Mesenchymal stem cell (in vitro differentiated cells and primary cell): Measurements from ENCODE around the gene FMN1.

Experiments
- DNase-seq: peaks from one replicate; pipeline ENCODE4 v3.0.0-alpha.2; 2013
- H2AFZ ChIP-seq: one replicate; pipeline ENCODE4 v1.6.1; 2013; ENCODE audit warnings: low read depth, mild to moderate bottlenecking, control low read depth, inconsistent platforms, low read length, moderate library complexity
- H2AK5ac ChIP-seq: 2 replicates; pipeline ENCODE4 v1.6.1; 2013; ENCODE audit warnings: low read length, moderate library complexity, mild to moderate bottlenecking, inconsistent platforms; ENCODE audit not compliant: severe bottlenecking
- H2BK120ac ChIP-seq: one replicate; pipeline ENCODE4 v1.6.1; 2013; ENCODE audit warnings: low read depth, mild to moderate bottlenecking, inconsistent platforms, low read length, moderate library complexity
- H2BK12ac ChIP-seq, 2 experiments: one replicate each; pipeline ENCODE4 v1.6.1; 2013; ENCODE audit warnings: inconsistent platforms in 2 of 2, low read length in 2 of 2, mild to moderate bottlenecking in 2 of 2, moderate library complexity in 2 of 2, control low read depth in 1 of 2
- H2BK15ac ChIP-seq: one replicate; pipeline ENCODE4 v1.6.1; 2013; ENCODE audit warnings: mild to moderate bottlenecking, low read depth, inconsistent platforms; ENCODE audit not compliant: poor library complexity, severe bottlenecking
- H2BK5ac ChIP-seq: 2 replicates; pipeline ENCODE4 v1.6.1; 2013; ENCODE audit warnings: low read depth, mild to moderate bottlenecking, low read length, control low read depth, inconsistent platforms; ENCODE audit not compliant: poor library complexity, severe bottlenecking
- H3K14ac ChIP-seq, 2 experiments: one replicate each; pipeline ENCODE4 v1.6.1; 2013; ENCODE audit warnings: inconsistent platforms in 2 of 2, low read length in 2 of 2, control low read depth in 1 of 2, mild to moderate bottlenecking in 1 of 2, moderate library complexity in 1 of 2
- H3K18ac ChIP-seq, 2 experiments: one replicate each; pipeline ENCODE4 v1.6.1; 2013; ENCODE audit warnings: inconsistent platforms in 2 of 2, low read length in 2 of 2, control low read depth in 1 of 2, low read depth in 1 of 2, mild to moderate bottlenecking in 1 of 2
- H3K23ac ChIP-seq, 2 experiments: one replicate each; pipeline ENCODE4 v1.6.1; 2013; ENCODE audit warnings: inconsistent platforms in 2 of 2, low read length in 2 of 2, mild to moderate bottlenecking in 2 of 2, moderate library complexity in 2 of 2, control low read depth in 1 of 2
- H3K27ac ChIP-seq: 2 replicates; pipeline ENCODE4 v1.5.1; 2013; ENCODE audit warnings: mild to moderate bottlenecking, moderate library complexity, low read length, control low read depth, inconsistent platforms; ENCODE audit not compliant: poor library complexity, severe bottlenecking
- H3K27me3 ChIP-seq, 2 experiments: 2 replicates each; pipeline versions ENCODE4 v1.6.1 to v1.7.0; 2013; ENCODE audit warnings: low read length in 2 of 2, mild to moderate bottlenecking in 2 of 2, moderate library complexity in 2 of 2, control low read depth in 1 of 2, inconsistent platforms in 1 of 2; ENCODE audit not compliant: control insufficient read depth in 1 of 2, insufficient read depth in 1 of 2
- H3K36me3 ChIP-seq, 2 experiments: 2 replicates each; pipeline versions ENCODE4 v1.6.1 to v1.7.0; 2013; ENCODE audit warnings: low read length in 2 of 2, control low read depth in 1 of 2, inconsistent platforms in 1 of 2, low read depth in 1 of 2, mild to moderate bottlenecking in 1 of 2; ENCODE audit not compliant: insufficient read depth in 2 of 2, control insufficient read depth in 1 of 2
- H3K4ac ChIP-seq, 2 experiments: one replicate each; pipeline ENCODE4 v1.6.1; 2013; ENCODE audit warnings: inconsistent platforms in 2 of 2, low read length in 2 of 2, mild to moderate bottlenecking in 2 of 2, moderate library complexity in 2 of 2, control low read depth in 1 of 2, low read depth in 1 of 2
- H3K4me1 ChIP-seq: 2 replicates; pipeline ENCODE4 v1.6.1; 2013; ENCODE audit warnings: low read depth, low read length, control low read depth; ENCODE audit not compliant: control insufficient read depth, insufficient read depth
- H3K4me2 ChIP-seq: 2 replicates; pipeline ENCODE4 v1.6.1; 2013; ENCODE audit warnings: low read length, mild to moderate bottlenecking, inconsistent platforms; ENCODE audit not compliant: poor library complexity, severe bottlenecking
- H3K4me3 ChIP-seq, 2 experiments: 2 replicates each; pipeline versions ENCODE4 v1.5.1 to v1.7.0; 2013; ENCODE audit warnings: low read length in 2 of 2, mild to moderate bottlenecking in 2 of 2, control low read depth in 1 of 2, low read depth in 1 of 2; ENCODE audit not compliant: insufficient read depth in 1 of 2
- H3K79me1 ChIP-seq: replicated peaks from 2 replicates; pipeline ENCODE4 v1.6.1; 2013; ENCODE audit warnings: mild to moderate bottlenecking, control low read depth, low read length, inconsistent platforms; ENCODE audit not compliant: poor library complexity, severe bottlenecking
- H3K9ac ChIP-seq: 2 replicates; pipeline ENCODE4 v1.7.0; 2013; ENCODE audit warnings: mild to moderate bottlenecking, low read length, moderate library complexity
- H3K9me3 ChIP-seq: 2 replicates; pipeline ENCODE4 v1.7.0; 2013; ENCODE audit warnings: mild to moderate bottlenecking, low read length; ENCODE audit not compliant: control insufficient read depth
- H4K8ac ChIP-seq: one replicate; pipeline ENCODE4 v1.6.1; 2013; ENCODE audit warnings: inconsistent platforms, mild to moderate bottlenecking, low read length, moderate library complexity
- H4K91ac ChIP-seq: one replicate; pipeline ENCODE4 v1.6.1; 2013; ENCODE audit warnings: mild to moderate bottlenecking, low read length, inconsistent platforms
- WGBS: methylation state at CpG from one replicate; pipeline ENCODE4 v1.1.7; 2013; ENCODE audit warnings: mixed read lengths; 5-methylcytosine and 5-hydroxymethylcytosine counted together

Gene FMN1

DNA sequence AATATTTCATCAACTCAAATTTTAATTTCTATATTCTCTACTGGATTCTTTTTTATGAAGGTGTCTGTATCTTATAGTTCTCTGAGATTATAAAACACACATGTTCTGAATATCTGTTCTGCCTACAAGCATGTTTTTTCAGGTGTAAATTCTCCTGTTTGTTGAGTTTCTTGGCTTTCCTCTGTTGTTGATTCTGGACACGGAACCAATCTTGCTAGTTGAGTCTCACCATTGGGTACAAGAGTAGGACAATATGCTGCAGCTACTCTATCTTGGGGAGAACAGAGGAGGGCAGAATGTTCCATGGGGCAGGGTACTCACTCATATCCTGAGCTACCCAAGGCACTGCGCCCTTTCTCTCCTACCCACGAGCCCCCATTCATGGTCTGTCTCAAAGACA is 371.8 kb downstream of the FMN1 start:
- H3K79me1 ChIP-seq: no peaks in the 10 kb centered on the region
- H3K9ac ChIP-seq: no peak overlapping the region
- H3K4ac ChIP-seq: no peak overlapping the region
- H3K18ac ChIP-seq: no peak overlapping the region
- no peaks in the 10 kb centered on the region for H3K9me3 ChIP-seq
- H2BK5ac ChIP-seq: no peak overlapping the region
- no peak overlapping the region for H3K4me3 ChIP-seq
- H3K27ac ChIP-seq: no peak overlapping the region
- no peaks in the 10 kb centered on the region for H3K36me3 ChIP-seq
- H2BK15ac ChIP-seq: no peak overlapping the region
- no peak overlapping the region for H3K4me2 ChIP-seq
- H4K91ac ChIP-seq: peak overlapping the region; percentile 39
- peaks cover 0 to 4% of the 10 kb centered on the region in 2 experiments for H3K27me3 ChIP-seq
- no peak overlapping the region for H2BK120ac ChIP-seq
- no peak for DNase-seq
- no peak overlapping the region for H4K8ac ChIP-seq
- H3K4me1 ChIP-seq: peaks cover 7% of the 10 kb centered on the region
- peak overlapping the region; percentile 99 for H2AK5ac ChIP-seq
- peak overlapping the region in 1 of 2 experiments; percentile 15 for H2BK12ac ChIP-seq
- H2AFZ ChIP-seq: no peak overlapping the region
- no peak overlapping the region for H3K14ac ChIP-seq
- H3K23ac ChIP-seq: no peak overlapping the region
- whole genome bisulfite sequencing: 92% methylated on average over 3 of the region's 3 CpGs

DNA sequence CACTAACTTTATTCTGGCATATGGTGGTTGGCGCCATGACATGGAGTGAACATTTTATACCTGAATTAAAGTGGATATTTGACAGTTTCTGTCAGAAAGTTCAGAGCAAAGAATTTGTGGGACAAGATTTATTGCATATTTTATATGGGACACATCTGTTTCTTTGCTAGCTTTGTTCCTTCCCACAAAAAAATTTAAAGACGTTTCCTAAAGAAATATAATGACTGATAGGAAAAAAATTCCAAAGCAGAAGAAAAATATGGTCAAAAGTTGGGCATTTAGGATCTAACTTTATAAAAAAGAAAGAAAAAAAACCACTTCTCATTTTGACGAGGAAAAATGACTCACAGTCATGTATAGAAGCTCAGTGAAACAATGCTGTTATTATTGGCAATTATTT is 375.1 kb downstream of the FMN1 start:
- no peak overlapping the region for H3K23ac ChIP-seq
- peak overlapping the region; percentile 79 for H3K9ac ChIP-seq

DNA sequence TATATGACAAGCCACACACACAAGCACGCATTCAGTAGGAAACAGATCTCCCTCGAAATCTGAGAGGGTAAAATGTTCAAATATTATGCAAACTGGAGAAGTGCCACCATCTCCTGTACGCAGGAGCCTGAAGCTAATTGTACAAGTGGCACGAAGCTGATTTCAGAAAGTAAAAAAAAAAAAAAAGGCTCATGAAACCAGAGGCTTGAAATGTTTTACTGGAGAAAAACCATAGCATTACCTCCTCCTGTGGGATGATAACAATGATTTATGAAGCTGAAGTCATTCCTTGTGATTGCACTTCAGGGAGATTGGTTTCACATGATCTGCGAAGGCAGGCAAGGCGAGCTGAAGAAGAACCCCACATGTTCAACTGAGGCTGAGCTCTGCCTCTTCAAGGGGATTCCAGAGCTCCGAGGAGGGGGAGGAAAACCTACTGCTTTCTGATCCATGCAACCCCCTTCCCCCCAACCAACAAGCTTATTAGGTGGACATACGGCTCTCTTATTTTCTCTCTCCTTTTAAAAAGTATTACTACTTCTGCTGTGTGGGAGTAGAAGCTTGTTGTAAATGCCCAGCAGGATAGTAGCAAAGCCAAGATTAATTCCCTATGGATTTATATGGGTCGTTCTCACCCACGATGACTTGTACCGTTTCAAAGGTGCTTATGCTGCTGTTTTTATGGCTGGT is 375.6 kb downstream of the FMN1 start:
- peak; percentile 86 for DNase-seq
- Histone ChIP-seq H2AFZ (no peak overlapping the region), H3K4ac (no peak overlapping the region), H3K4me1 (peaks cover 3% of the 10 kb centered on the region), H4K8ac (no peak overlapping the region), H3K9ac (peak overlapping the region; percentile 79), H4K91ac (no peak overlapping the region), H3K27me3 (peaks cover 0 to 6% of the 10 kb centered on the region in 2 experiments), H3K18ac (peak overlapping the region; percentile 69 to 86), H2BK12ac (no peak overlapping the region), H3K36me3 (no peaks in the 10 kb centered on the region), H3K23ac (no peak overlapping the region), H3K14ac (no peak overlapping the region), H3K4me2 (peak overlapping the region; percentile 42), H3K79me1 (no peaks in the 10 kb centered on the region), H2BK15ac (no peak overlapping the region), H2AK5ac (peak overlapping the region; percentile 92), H2BK120ac (no peak overlapping the region), H3K9me3 (no peaks in the 10 kb centered on the region), H2BK5ac (peak overlapping the region; percentile 67), H3K4me3 (peak overlapping the region in 1 of 2 experiments; percentile 19), H3K27ac (peak overlapping the region; percentile 75)
- WGBS: 34% methylated on average over 10 of the region's 11 CpGs

More for the DNA sequence above, 375.1 kb downstream of the FMN1 start:
- Histone ChIP-seq H3K27me3 (peaks cover 0 to 6% of the 10 kb centered on the region in 2 experiments), H2BK12ac (no peak overlapping the region), H2BK15ac (no peak overlapping the region), H4K8ac (no peak overlapping the region), H3K27ac (peak overlapping the region; percentile 75), H3K14ac (no peak overlapping the region), H3K36me3 (no peaks in the 10 kb centered on the region), H3K79me1 (no peaks in the 10 kb centered on the region), H2AK5ac (peak overlapping the region; percentile 92), H2AFZ (no peak overlapping the region), H3K4me2 (peak overlapping the region; percentile 42), H3K18ac (peak overlapping the region; percentile 69 to 86), H3K4me1 (peaks cover 5% of the 10 kb centered on the region), H3K4ac (no peak overlapping the region), H4K91ac (no peak overlapping the region), H2BK5ac (peak overlapping the region; percentile 67), H3K4me3 (peak overlapping the region in 1 of 2 experiments; percentile 19), H2BK120ac (no peak overlapping the region), H3K9me3 (no peaks in the 10 kb centered on the region)
- 85% methylated on average over 1 of the region's 3 CpGs for WGBS
- DNase-seq: no peak

DNA sequence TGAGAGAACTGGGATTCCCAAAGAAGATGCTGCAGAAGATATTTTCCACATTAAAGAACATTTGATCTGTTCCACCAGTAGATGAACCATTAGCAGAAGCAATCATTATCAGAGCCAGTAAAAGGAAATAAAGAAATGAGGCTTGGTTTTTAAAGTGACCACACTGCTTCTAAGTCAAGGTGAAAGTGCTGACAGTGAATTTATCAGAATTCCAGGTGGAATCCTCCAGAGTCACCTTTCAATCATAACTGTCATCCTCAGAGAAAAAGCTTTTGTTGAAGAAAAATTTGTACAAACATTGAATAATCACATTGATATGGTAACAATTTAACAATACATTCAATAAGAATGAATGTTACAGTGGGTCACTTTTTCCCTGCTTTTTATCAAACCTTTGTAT is 376.9 kb downstream of the FMN1 start:
- H3K36me3 ChIP-seq: no peaks in the 10 kb centered on the region
- no peaks in the 10 kb centered on the region for H3K9me3 ChIP-seq
- no peak overlapping the region for H3K4me3 ChIP-seq
- H2BK5ac ChIP-seq: no peak overlapping the region
- H3K79me1 ChIP-seq: no peaks in the 10 kb centered on the region
- peaks cover 0 to 6% of the 10 kb centered on the region in 2 experiments for H3K27me3 ChIP-seq
- no peak overlapping the region for H3K9ac ChIP-seq
- H2BK120ac ChIP-seq: no peak overlapping the region
- H3K4ac ChIP-seq: no peak overlapping the region
- H3K23ac ChIP-seq: no peak overlapping the region
- no peak for DNase-seq
- no peak overlapping the region for H2AFZ ChIP-seq
- no peak overlapping the region for H4K91ac ChIP-seq
- H4K8ac ChIP-seq: no peak overlapping the region
- no peaks in the 10 kb centered on the region for H3K4me1 ChIP-seq
- no peak overlapping the region for H3K27ac ChIP-seq
- no peak overlapping the region for H2AK5ac ChIP-seq
- H3K14ac ChIP-seq: no peak overlapping the region
- H3K4me2 ChIP-seq: no peak overlapping the region
- H2BK12ac ChIP-seq: no peak overlapping the region
- no peak overlapping the region for H3K18ac ChIP-seq
- no peak overlapping the region for H2BK15ac ChIP-seq
